ENCODE results near the gene ABRACL. TPM values are rescaled to one million over a fixed set of nuclear protein-coding genes. Genes with fewer than 3 reads are reported as not detected.

ABRACL gene
- total RNA-seq, 4 donors from 2014 or later: 1.5 to 3.0 (median 1.8) TPM; not detected in 1

DNA sequence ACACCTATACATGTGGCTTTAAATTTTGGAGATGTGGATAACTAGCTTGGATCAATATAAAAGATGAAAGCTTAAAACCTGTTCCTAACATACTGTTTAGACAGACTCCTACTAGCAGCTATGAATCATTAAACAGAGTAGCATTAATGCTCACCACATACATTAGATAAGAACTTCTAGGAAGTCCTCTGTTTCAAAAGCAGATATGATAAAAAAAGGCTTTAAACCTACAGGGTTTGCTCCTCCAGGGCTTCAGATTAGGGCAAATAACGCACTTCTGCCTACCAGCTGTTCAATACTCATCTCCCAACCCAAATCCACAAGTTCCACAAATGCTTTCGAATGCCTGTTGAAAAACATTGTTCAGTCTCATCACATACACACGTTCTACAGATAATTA, 42.0 kb upstream of the ABRACL start:
- Histone ChIP-seq H3K27ac (peak overlapping the region in 2 of 4 donors; percentile 86 to 88), H3K36me3 (no peaks in the 10 kb centered on the region), H3K4me3 (peak overlapping the region; percentile 85 to 96 (median 94)), H3K4me1 (peaks cover 32 to 43% of the 10 kb centered on the region in 2 donors), H3K9me3 (no peaks in the 10 kb centered on the region), H3K27me3 (no peaks in the 10 kb centered on the region)
- TF ChIP-seq, protein P1, sequence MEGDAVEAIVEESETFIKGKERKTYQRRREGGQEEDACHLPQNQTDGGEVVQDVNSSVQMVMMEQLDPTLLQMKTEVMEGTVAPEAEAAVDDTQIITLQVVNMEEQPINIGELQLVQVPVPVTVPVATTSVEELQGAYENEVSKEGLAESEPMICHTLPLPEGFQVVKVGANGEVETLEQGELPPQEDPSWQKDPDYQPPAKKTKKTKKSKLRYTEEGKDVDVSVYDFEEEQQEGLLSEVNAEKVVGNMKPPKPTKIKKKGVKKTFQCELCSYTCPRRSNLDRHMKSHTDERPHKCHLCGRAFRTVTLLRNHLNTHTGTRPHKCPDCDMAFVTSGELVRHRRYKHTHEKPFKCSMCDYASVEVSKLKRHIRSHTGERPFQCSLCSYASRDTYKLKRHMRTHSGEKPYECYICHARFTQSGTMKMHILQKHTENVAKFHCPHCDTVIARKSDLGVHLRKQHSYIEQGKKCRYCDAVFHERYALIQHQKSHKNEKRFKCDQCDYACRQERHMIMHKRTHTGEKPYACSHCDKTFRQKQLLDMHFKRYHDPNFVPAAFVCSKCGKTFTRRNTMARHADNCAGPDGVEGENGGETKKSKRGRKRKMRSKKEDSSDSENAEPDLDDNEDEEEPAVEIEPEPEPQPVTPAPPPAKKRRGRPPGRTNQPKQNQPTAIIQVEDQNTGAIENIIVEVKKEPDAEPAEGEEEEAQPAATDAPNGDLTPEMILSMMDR (IDR thresholded peaks at IDR 0.05 in 4 of 5, conservative IDR thresholded peaks at IDR 0.05 in 1 of 5): no peak
- no peak for TF ChIP-seq POLR2A (IDR thresholded peaks at IDR 0.05)
- no peak for ATAC-seq
- in situ Hi-C loops (cut with MboI; ENCODE audit: low sequenced_read_pairs in 4 of 4): loop anchor here in 3 of 4 donors (5.0 to 10.0 kb wide), 2 partner anchors 169 to 172 kb away; no protein-coding TSS in a partner anchor
- DNase-seq: no peak
- intact Hi-C loops (cut with DNase I; ENCODE audit: low total_unique reads): loop anchor here (5.0 to 10.0 kb wide), 2 partner anchors 161 to 378 kb away; no protein-coding TSS in a partner anchor

DNA sequence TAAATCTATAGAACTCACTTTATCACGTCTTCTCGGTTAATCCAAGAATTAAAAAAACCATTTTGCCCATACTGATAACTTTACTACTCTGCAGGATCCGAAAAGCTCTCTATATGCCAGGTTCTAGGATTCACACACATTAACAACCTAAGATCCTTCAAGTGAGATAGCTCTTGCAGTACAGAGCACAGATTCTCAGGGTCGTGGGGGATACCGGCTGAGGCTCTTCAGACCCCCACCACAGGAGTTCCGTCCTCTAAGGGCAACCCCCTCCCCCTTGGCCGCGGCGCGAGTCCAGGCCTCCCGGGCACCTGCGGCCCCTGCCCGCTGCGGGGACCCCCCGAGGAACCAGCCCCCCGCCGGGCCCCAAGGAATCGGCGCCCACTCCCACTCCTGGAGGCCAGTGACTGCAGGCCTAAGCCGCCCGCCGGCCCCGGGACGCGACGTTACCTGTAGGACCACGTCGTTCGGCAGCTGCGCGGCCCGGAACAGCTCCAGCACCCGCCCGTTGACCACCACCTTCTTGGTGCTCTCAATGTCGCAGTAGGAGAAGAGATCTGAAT, 41.4 kb upstream of the ABRACL start:
- Histone ChIP-seq H3K27ac (peak overlapping the region; percentile 8 to 90 (median 87)), H3K4me3 (peak overlapping the region; percentile 85 to 96 (median 94)), H3K4me1 (peaks cover 27 to 42% of the 10 kb centered on the region in 2 donors), H3K9me3 (no peaks in the 10 kb centered on the region), H3K27me3 (no peaks in the 10 kb centered on the region), H3K36me3 (no peaks in the 10 kb centered on the region)
- ATAC-seq: peak in 1 of 2 donors; percentile 35
- DNase-seq: no peak
- TF ChIP-seq, protein P1 (IDR thresholded peaks at IDR 0.05 in 4 of 5, conservative IDR thresholded peaks at IDR 0.05 in 1 of 5): no peak
- TF ChIP-seq POLR2A (IDR thresholded peaks at IDR 0.05): no peak
- intact Hi-C loops (cut with DNase I; ENCODE audit: low total_unique reads): loop anchor here (5.0 to 10.0 kb wide), 2 partner anchors 160 to 378 kb away; no protein-coding TSS in a partner anchor
- in situ Hi-C loops (cut with MboI; ENCODE audit: low sequenced_read_pairs in 4 of 4): loop anchor here in 3 of 4 donors (5.0 to 10.0 kb wide), 2 partner anchors 170 to 172 kb away; no protein-coding TSS in a partner anchor

DNA sequence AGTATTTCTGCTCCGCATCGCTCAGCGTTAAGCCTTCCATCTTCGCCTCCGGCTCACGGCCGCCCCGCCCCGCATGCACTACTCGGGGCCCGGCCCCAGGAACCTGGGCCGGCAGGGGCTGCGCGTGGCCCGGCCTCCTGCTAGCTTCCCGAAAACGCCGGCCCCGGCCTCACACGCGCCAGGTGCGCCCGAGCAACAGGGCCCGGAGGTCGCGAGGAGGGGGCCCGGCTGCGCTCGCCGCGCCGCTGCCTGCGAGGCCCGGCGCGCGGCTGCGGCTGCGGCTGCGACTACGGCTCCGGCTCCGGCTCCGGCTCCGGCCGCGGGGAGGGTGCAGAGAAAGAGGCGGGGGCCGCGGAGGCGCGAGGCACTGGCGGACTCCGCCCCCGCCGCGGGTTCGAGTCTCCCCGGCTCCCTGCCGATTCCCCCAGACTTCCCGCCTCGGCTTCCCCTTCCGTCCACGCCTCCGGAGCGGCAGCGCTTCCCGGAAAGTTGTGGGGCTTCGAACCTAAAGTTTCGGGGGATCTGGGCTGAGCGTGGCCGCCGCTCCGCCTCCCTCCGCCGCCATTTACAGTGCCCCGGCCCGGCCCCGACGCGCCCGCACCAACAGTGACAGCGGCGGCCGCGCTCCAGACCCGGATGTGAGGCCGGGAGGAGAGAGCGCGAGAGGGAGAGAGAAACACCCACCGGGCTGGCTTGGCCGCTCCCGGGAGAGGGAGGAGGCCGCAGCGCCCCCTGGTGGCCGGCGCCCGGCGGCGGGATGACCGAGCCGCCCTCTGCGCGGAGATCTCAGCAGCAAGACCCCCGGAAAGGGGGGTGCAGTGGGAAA, 40.7 kb upstream of the ABRACL start, which contains the start of gene REPS1:
TSS of gene REPS1 (minus strand) at position 611 of the 826 bp plus-strand sequence. CDS start at position 40, 571 bp downstream.
- intact Hi-C loops (cut with DNase I; ENCODE audit: low total_unique reads) (loop anchor here (1.0 to 10.0 kb wide), 4 partner anchors 159 to 377 kb away; partner anchors contain the start of gene CCDC28A), in situ Hi-C loops (cut with MboI; ENCODE audit: low sequenced_read_pairs in 4 of 4) (loop anchor here in 3 of 4 donors (5.0 to 10.0 kb wide), 2 partner anchors 171 to 173 kb away; no protein-coding TSS in a partner anchor)
- Histone ChIP-seq H3K4me3 (peak within 1 kb of the TSS; percentile 85 to 96 (median 94)), H3K9me3 (no peaks in the 10 kb centered on the region), H3K27me3 (no peaks in the 10 kb centered on the region), H3K27ac (peak within 1 kb of the TSS; percentile 86 to 90 (median 88)), H3K36me3 (no peaks in the 10 kb centered on the region), H3K4me1 (peaks cover 24 to 35% of the 10 kb centered on the region in 2 donors)
- DNase-seq (peak; percentile 80 to 87), ATAC-seq (peak; percentile 93 to 94)
- peak; percentile 60 to 70 for TF ChIP-seq POLR2A (IDR thresholded peaks at IDR 0.05)
- TF ChIP-seq, protein P1 (IDR thresholded peaks at IDR 0.05 in 4 of 5, conservative IDR thresholded peaks at IDR 0.05 in 1 of 5): peak; percentile 86 to 99 (median 98)

DNA sequence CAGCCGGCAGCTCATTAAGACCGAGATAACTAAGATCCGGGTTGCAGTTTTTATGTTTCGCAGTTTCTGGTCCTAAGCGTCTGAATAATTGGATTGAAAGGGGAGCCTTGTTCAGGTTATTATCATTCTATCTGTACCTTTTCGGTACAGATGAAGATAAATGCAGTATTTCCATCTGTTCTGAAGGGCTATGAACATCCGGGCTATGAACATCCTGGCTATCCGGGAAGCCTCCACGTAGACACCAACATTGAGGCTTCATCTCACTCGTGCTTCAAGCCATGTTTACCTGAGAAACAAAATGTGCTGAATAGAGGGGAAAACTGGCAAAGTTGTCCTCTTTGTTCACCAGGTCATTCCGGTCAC, 40.1 kb upstream of the ABRACL start:
- peak overlapping the region; percentile 85 to 96 (median 94) for H3K4me3 ChIP-seq
- no peaks in the 10 kb centered on the region for H3K9me3 ChIP-seq
- intact Hi-C loops (cut with DNase I; ENCODE audit: low total_unique reads): loop anchor here (1.0 to 10.0 kb wide), 4 partner anchors 159 to 376 kb away; partner anchors contain the start of gene CCDC28A
- DNase-seq (no peak), ATAC-seq (peak; percentile 6 to 19)
- in situ Hi-C loops (cut with MboI; ENCODE audit: low sequenced_read_pairs in 4 of 4): loop anchor here in 3 of 4 donors (5.0 to 10.0 kb wide), 2 partner anchors 171 to 174 kb away; no protein-coding TSS in a partner anchor
- peaks cover 24 to 34% of the 10 kb centered on the region in 2 donors for H3K4me1 ChIP-seq
- no peaks in the 10 kb centered on the region for H3K27me3 ChIP-seq
- no peak for TF ChIP-seq POLR2A (IDR thresholded peaks at IDR 0.05)
- TF ChIP-seq, protein P1 (IDR thresholded peaks at IDR 0.05 in 4 of 5, conservative IDR thresholded peaks at IDR 0.05 in 1 of 5): peak in 2 of 5 experiments; percentile 23 to 31
- peak overlapping the region; percentile 86 to 90 (median 88) for H3K27ac ChIP-seq
- H3K36me3 ChIP-seq: no peaks in the 10 kb centered on the region
